Liver (tissue), 9 donors: ENCODE data around the gene BMAL1. TPM values are rescaled to one million over a fixed set of nuclear protein-coding genes. Genes with fewer than 3 reads are reported as not detected.

Experiments used
- DNase-seq: peaks from one replicate; pipeline ENCODE4 v3.0.0-alpha.2; 2017; ENCODE audit warnings: low spot score
- H3K27ac ChIP-seq, 2 donors: one replicate each; pipeline ENCODE4 v1.7.0; 2013; ENCODE audit warnings: inconsistent platforms in 2 of 2, low read length in 2 of 2, control low read depth in 1 of 2, low read depth in 1 of 2, mild to moderate bottlenecking in 1 of 2
- H3K27me3 ChIP-seq, 4 donors: one replicate each; pipeline versions ENCODE4 v1.6.1 to v1.7.0; 2013; ENCODE audit warnings: low read length in 3 of 4, inconsistent platforms in 1 of 4, mild to moderate bottlenecking in 1 of 4, moderate library complexity in 1 of 4; ENCODE audit not compliant: control insufficient read depth in 4 of 4, insufficient read depth in 4 of 4
- H3K36me3 ChIP-seq, 4 donors: one replicate each; pipeline versions ENCODE4 v1.6.1 to v1.7.0; 2013; ENCODE audit warnings: low read length in 3 of 4, mild to moderate bottlenecking in 3 of 4, low read depth in 1 of 4, moderate library complexity in 1 of 4; ENCODE audit not compliant: control insufficient read depth in 4 of 4, insufficient read depth in 3 of 4
- H3K4me1 ChIP-seq, 4 donors: one replicate each; pipeline versions ENCODE4 v1.6.1 to v1.7.0; 2013; ENCODE audit warnings: low read length in 3 of 4, mild to moderate bottlenecking in 3 of 4, moderate library complexity in 1 of 4; ENCODE audit not compliant: control insufficient read depth in 4 of 4, insufficient read depth in 4 of 4
- H3K4me3 ChIP-seq, 3 donors: one replicate each; pipeline versions ENCODE4 v1.6.1 to v1.7.0; 2013; ENCODE audit warnings: low read length in 3 of 3, control low read depth in 1 of 3, low read depth in 1 of 3, mild to moderate bottlenecking in 1 of 3
- H3K9ac ChIP-seq, 2 donors: one replicate each; pipeline ENCODE4 v1.7.0; 2013; ENCODE audit warnings: low read length in 2 of 2, mild to moderate bottlenecking in 2 of 2, moderate library complexity in 2 of 2, control low read depth in 1 of 2, low read depth in 1 of 2
- H3K9me3 ChIP-seq, 4 donors: one replicate each; pipeline versions ENCODE4 v1.6.1 to v1.7.0; 2013; ENCODE audit warnings: low read length in 3 of 4; ENCODE audit not compliant: control insufficient read depth in 4 of 4
- EGR1 ChIP-seq, 2 donors: IDR thresholded peaks; 2 replicates each; pipeline ENCODE4 v1.6.1; 2016 to 2018; ENCODE audit warnings: antibody characterized with exemption in 2 of 2, low read depth in 2 of 2
- FOXA1 ChIP-seq: IDR thresholded peaks from 2 replicates; pipeline ENCODE4 v1.6.1; 2016; ENCODE audit warnings: antibody characterized with exemption
- FOXA2 ChIP-seq: IDR thresholded peaks from 2 replicates; pipeline ENCODE4 v1.6.1; 2016; ENCODE audit warnings: antibody characterized with exemption
- GABPA ChIP-seq, 2 donors: IDR thresholded peaks in 1 of 2; conservative IDR thresholded peaks in 1 of 2; 2 replicates each; pipeline ENCODE4 v1.6.1; 2016; ENCODE audit warnings: antibody characterized with exemption in 2 of 2, mild to moderate bottlenecking in 1 of 2, moderate library complexity in 1 of 2
- HNF4A ChIP-seq, 2 donors: conservative IDR thresholded peaks; 2 replicates each; pipeline ENCODE4 v1.6.1; 2016; ENCODE audit warnings: antibody characterized with exemption in 2 of 2, mild to moderate bottlenecking in 2 of 2
- HNF4G ChIP-seq: IDR thresholded peaks from 2 replicates; pipeline ENCODE4 v1.6.1; 2016; ENCODE audit warnings: antibody characterized with exemption
- JUND ChIP-seq, 2 donors: IDR thresholded peaks; 2 replicates each; pipeline ENCODE4 v1.6.1; 2016; ENCODE audit warnings: antibody characterized with exemption in 2 of 2
- NR2F2 ChIP-seq: IDR thresholded peaks from 2 replicates; pipeline ENCODE4 v1.6.1; 2016; ENCODE audit warnings: antibody characterized with exemption
- RAD21 ChIP-seq, 2 donors: IDR thresholded peaks; 2 replicates each; pipeline ENCODE4 v1.6.1; 2016; ENCODE audit warnings: antibody characterized with exemption in 2 of 2, mild to moderate bottlenecking in 2 of 2
- RXRA ChIP-seq, 2 donors: IDR thresholded peaks; 2 replicates each; pipeline ENCODE4 v1.6.1; 2017 to 2018; ENCODE audit warnings: antibody characterized with exemption in 2 of 2, mild to moderate bottlenecking in 1 of 2
- SP1 ChIP-seq: IDR thresholded peaks from 2 replicates; pipeline ENCODE4 v1.6.1; 2018; ENCODE audit warnings: antibody characterized with exemption, mild to moderate bottlenecking
- TAF1 ChIP-seq: conservative IDR thresholded peaks from 2 replicates; pipeline ENCODE4 v1.6.1; 2016; ENCODE audit warnings: antibody characterized with exemption, mild to moderate bottlenecking
- YY1 ChIP-seq: IDR thresholded peaks from 2 replicates; pipeline ENCODE4 v1.6.1; 2016; ENCODE audit warnings: antibody characterized with exemption, mild to moderate bottlenecking
- WGBS: extraction: QIAGEN DNeasy Blood & Tissue Kit; methylation state at CpG from one replicate; pipeline ENCODE4 v1.1.7; 2013; 5-methylcytosine and 5-hydroxymethylcytosine counted together
- polyA plus RNA-seq, 2 donors: library from polyadenylated mRNA; stranded (reverse) in 1 of 2; unstranded in 1 of 2; fragments of 200-250 nt in 1 of 2; fragments of >200 nt in 1 of 2; fragmentation: Nextera tagmentation in 1 of 2; extraction: Ambion mirVana in 1 of 2; gene quantifications; one replicate each; pipeline versions ENCODE4 v1.2.1 to v1.2.3, GENCODE V29; 2013 to 2015
- total RNA-seq, 2 donors: library from RNA; depleted of rRNA; stranded (reverse); fragments of >200 nt; gene quantifications; one replicate each; pipeline ENCODE4 v1.2.3, GENCODE V29; 2014
- TF ChIP-seq, protein P1 (sequence below): fragments of 150-350 bp; IDR thresholded peaks from 2 replicates; pipeline ENCODE4 v1.5.1; 2017; ENCODE audit warnings: improper control_type of control experiment, low read depth, low read length; ENCODE audit not compliant: missing input control
- TF ChIP-seq, protein P2 (sequence below): IDR thresholded peaks from 2 replicates; pipeline ENCODE4 v1.6.1; 2016; ENCODE audit warnings: antibody characterized with exemption
- TF ChIP-seq, protein P3 (sequence below): IDR thresholded peaks from 2 replicates; pipeline ENCODE4 v1.6.1; 2016; ENCODE audit warnings: antibody characterized with exemption
- TF ChIP-seq, protein P4 (sequence below): IDR thresholded peaks from 2 replicates; pipeline ENCODE4 v1.6.1; 2016; ENCODE audit warnings: antibody characterized with exemption
- TF ChIP-seq, protein P5 (sequence below): IDR thresholded peaks from 2 replicates; pipeline ENCODE4 v1.6.1; 2016; ENCODE audit warnings: antibody characterized with exemption, mild to moderate bottlenecking
- donor health status: healthy.
- donor health status: healthy.
- donor health status: healthy.
- donor health status: healthy.
- donor health status: healthy.

The BMAL1 gene
- total and polyA plus RNA-seq, 4 donors: 4.7 to 39.0 (median 15.0) TPM

DNA sequence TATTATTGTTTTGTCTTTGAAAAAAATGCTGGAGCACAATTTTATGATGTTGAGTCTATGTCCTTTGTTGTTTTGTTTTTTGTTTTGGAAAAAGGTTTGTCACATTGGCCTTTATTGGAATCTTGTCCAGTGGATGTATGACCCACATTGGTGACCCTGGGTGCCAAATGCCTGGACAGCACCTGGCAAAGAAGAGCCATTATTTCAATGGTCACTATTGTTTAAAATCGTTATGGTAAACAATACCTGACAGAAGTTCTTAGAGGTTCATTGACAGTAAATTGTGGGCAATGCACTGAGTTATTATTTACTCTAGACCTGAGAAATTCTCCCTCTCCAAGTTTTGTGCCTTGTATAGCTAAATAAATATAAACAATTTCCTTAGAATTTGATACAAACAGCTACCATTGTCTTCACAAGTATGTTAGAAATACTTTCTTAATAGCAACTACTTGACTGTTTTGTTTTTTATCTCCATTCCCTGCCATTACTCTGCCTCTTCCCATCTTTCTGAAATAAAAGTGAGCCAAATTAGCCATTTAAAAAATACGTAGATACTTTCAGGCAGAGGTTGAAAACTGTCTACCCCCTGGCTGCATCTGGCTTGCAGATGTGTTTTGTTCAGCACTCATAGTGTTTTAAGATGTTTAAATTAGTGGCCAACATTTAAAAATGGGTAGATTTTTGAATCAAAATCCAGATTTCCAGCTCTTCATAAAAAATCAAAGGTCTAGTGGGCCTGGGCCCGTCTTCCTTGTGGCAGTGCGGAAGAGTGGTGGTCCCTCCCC lies 39.9 kb downstream of the BMAL1 start:
- 73% methylated on average over 4 of the region's 4 CpGs for WGBS
- H3K27me3 ChIP-seq: no peaks in the 10 kb centered on the region
- no peak overlapping the region for H3K4me3 ChIP-seq
- H3K4me1 ChIP-seq: peaks cover 18 to 63% (median 49%) of the 10 kb centered on the region in 4 donors
- H3K27ac ChIP-seq: no peak overlapping the region
- H3K9me3 ChIP-seq: no peaks in the 10 kb centered on the region
- no peak for DNase-seq
- TF ChIP-seq RXRA (IDR thresholded peaks at IDR 0.05) (peak in 1 of 2 donors; percentile 37), HNF4A (conservative IDR thresholded peaks at IDR 0.05) (peak in 1 of 2 donors; percentile 22)
- TF ChIP-seq, protein P1, sequence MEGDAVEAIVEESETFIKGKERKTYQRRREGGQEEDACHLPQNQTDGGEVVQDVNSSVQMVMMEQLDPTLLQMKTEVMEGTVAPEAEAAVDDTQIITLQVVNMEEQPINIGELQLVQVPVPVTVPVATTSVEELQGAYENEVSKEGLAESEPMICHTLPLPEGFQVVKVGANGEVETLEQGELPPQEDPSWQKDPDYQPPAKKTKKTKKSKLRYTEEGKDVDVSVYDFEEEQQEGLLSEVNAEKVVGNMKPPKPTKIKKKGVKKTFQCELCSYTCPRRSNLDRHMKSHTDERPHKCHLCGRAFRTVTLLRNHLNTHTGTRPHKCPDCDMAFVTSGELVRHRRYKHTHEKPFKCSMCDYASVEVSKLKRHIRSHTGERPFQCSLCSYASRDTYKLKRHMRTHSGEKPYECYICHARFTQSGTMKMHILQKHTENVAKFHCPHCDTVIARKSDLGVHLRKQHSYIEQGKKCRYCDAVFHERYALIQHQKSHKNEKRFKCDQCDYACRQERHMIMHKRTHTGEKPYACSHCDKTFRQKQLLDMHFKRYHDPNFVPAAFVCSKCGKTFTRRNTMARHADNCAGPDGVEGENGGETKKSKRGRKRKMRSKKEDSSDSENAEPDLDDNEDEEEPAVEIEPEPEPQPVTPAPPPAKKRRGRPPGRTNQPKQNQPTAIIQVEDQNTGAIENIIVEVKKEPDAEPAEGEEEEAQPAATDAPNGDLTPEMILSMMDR: no peak
- H3K36me3 ChIP-seq: peaks cover 0 to 4% (median 0%) of the 10 kb centered on the region in 4 donors
- no peak overlapping the region for H3K9ac ChIP-seq

DNA sequence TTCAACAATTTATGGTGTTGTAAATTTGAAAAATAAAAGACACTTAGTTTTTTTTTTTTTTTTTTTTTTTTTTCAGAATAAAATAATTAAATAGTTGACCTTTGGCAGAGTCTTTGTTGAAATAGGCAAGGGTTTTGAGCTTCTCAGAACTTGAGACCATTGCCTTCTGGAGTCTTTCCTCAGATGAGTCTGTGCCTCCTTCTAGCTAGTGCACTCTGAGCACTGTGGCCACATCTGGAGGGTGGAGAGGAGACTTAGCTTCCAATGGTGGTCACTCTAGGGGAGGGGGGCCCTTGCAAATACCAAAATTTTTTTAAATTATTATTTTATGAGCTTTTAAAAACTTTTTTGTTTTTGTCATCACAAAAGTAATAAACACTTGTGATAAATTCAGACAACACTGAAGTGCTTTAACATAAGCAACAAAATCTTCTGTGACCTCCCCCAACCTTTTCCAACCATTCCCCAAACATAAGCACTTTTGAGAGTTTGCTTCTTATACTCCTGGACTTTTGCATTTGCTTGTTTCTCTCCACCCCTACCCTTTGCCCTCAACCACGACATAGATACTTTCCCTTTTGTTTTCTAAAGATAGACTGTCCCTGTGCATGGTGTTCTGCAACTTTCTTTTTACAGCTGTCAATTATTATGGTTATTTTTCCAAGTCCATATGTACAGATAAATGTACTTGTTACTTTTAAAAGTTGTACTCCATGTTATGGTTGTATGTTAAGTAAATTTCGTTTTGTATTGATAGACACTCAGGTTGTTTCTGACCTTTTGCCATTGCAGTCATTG lies 41.1 kb downstream of the BMAL1 start:
- Histone ChIP-seq H3K4me3 (no peak overlapping the region), H3K9ac (no peak overlapping the region), H3K27me3 (no peaks in the 10 kb centered on the region), H3K27ac (peak overlapping the region in 1 of 2 donors; percentile 64), H3K4me1 (peaks cover 18 to 62% (median 49%) of the 10 kb centered on the region in 4 donors), H3K9me3 (no peaks in the 10 kb centered on the region), H3K36me3 (peaks cover 0 to 4% (median 0%) of the 10 kb centered on the region in 4 donors)
- no peak for TF ChIP-seq TAF1
- TF ChIP-seq GABPA (IDR thresholded peaks at IDR 0.05 in 1 of 2, conservative IDR thresholded peaks at IDR 0.05 in 1 of 2): no peak
- TF ChIP-seq FOXA1: no peak
- TF ChIP-seq, protein P2, sequence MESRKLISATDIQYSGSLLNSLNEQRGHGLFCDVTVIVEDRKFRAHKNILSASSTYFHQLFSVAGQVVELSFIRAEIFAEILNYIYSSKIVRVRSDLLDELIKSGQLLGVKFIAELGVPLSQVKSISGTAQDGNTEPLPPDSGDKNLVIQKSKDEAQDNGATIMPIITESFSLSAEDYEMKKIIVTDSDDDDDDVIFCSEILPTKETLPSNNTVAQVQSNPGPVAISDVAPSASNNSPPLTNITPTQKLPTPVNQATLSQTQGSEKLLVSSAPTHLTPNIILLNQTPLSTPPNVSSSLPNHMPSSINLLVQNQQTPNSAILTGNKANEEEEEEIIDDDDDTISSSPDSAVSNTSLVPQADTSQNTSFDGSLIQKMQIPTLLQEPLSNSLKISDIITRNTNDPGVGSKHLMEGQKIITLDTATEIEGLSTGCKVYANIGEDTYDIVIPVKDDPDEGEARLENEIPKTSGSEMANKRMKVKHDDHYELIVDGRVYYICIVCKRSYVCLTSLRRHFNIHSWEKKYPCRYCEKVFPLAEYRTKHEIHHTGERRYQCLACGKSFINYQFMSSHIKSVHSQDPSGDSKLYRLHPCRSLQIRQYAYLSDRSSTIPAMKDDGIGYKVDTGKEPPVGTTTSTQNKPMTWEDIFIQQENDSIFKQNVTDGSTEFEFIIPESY: no peak
- TF ChIP-seq FOXA2: no peak
- TF ChIP-seq, protein P3, sequence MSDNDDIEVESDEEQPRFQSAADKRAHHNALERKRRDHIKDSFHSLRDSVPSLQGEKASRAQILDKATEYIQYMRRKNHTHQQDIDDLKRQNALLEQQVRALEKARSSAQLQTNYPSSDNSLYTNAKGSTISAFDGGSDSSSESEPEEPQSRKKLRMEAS: no peak
- peak; percentile 81 to 82 for TF ChIP-seq HNF4A (conservative IDR thresholded peaks at IDR 0.05)
- peak; percentile 62 for TF ChIP-seq NR2F2
- TF ChIP-seq, protein P4, sequence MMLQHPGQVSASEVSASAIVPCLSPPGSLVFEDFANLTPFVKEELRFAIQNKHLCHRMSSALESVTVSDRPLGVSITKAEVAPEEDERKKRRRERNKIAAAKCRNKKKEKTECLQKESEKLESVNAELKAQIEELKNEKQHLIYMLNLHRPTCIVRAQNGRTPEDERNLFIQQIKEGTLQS: no peak
- TF ChIP-seq, protein P5, sequence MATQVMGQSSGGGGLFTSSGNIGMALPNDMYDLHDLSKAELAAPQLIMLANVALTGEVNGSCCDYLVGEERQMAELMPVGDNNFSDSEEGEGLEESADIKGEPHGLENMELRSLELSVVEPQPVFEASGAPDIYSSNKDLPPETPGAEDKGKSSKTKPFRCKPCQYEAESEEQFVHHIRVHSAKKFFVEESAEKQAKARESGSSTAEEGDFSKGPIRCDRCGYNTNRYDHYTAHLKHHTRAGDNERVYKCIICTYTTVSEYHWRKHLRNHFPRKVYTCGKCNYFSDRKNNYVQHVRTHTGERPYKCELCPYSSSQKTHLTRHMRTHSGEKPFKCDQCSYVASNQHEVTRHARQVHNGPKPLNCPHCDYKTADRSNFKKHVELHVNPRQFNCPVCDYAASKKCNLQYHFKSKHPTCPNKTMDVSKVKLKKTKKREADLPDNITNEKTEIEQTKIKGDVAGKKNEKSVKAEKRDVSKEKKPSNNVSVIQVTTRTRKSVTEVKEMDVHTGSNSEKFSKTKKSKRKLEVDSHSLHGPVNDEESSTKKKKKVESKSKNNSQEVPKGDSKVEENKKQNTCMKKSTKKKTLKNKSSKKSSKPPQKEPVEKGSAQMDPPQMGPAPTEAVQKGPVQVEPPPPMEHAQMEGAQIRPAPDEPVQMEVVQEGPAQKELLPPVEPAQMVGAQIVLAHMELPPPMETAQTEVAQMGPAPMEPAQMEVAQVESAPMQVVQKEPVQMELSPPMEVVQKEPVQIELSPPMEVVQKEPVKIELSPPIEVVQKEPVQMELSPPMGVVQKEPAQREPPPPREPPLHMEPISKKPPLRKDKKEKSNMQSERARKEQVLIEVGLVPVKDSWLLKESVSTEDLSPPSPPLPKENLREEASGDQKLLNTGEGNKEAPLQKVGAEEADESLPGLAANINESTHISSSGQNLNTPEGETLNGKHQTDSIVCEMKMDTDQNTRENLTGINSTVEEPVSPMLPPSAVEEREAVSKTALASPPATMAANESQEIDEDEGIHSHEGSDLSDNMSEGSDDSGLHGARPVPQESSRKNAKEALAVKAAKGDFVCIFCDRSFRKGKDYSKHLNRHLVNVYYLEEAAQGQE: no peak
- peak; percentile 63 for TF ChIP-seq HNF4G
- no peak for TF ChIP-seq EGR1 (IDR thresholded peaks at IDR 0.05; ENCODE audit: low read depth in 2 of 2)
- TF ChIP-seq RAD21 (IDR thresholded peaks at IDR 0.05): peak in 1 of 2 donors; percentile 35
- peak; percentile 67 for TF ChIP-seq SP1
- TF ChIP-seq YY1: no peak
- TF ChIP-seq JUND (IDR thresholded peaks at IDR 0.05): no peak
- TF ChIP-seq, protein P1: no peak
- peak; percentile 48 to 53 for TF ChIP-seq RXRA (IDR thresholded peaks at IDR 0.05)
- DNase-seq: no peak
- WGBS: 6% methylated on average over 2 of the region's 2 CpGs
